GM18499 (cell line): ENCODE data around the gene EGF.
"Not testable (repeated sequence)": the region's sequence is repeated elsewhere in the genome, so short reads cannot be mapped to it uniquely, and the experiment has no call there.

Experiments used
- ATAC-seq: cut with Tn5 transposase; IDR thresholded peaks from one replicate; pipeline ENCODE4 v1.9.1; 2021; ENCODE audit warnings: moderate number of reproducible peaks; ENCODE audit not compliant: insufficient read depth, unreplicated experiment

The EGF gene

DNA sequence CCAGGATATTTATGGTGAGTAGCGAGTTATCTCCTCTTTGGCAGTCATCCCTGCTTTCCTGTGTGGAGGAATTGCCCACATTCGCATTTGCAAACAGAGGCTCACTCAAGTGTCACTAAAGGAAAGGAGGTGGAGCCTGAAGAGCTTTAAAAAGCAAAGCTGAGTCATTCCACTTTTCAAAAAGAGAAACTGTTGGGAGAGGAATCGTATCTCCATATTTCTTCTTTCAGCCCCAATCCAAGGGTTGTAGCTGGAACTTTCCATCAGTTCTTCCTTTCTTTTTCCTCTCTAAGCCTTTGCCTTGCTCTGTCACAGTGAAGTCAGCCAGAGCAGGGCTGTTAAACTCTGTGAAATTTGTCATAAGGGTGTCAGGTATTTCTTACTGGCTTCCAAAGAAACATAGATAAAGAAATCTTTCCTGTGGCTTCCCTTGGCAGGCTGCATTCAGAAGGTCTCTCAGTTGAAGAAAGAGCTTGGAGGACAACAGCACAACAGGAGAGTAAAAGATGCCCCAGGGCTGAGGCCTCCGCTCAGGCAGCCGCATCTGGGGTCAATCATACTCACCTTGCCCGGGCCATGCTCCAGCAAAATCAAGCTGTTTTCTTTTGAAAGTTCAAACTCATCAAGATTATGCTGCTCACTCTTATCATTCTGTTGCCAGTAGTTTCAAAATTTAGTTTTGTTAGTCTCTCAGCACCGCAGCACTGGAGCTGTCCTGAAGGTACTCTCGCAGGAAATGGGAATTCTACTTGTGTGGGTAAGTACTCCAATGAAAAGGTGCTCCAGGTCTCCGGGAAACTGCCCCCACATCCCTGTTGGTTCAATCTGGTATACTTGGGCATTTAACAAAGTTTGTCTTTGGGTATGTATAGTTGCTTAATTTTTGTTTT lies at the start of gene EGF:
Gene EGF, plus strand, starts transcription at position 178 of the 890 bp plus-strand sequence. Its CDS starts 453 bp downstream, at position 631.
- no peak for ATAC-seq

DNA sequence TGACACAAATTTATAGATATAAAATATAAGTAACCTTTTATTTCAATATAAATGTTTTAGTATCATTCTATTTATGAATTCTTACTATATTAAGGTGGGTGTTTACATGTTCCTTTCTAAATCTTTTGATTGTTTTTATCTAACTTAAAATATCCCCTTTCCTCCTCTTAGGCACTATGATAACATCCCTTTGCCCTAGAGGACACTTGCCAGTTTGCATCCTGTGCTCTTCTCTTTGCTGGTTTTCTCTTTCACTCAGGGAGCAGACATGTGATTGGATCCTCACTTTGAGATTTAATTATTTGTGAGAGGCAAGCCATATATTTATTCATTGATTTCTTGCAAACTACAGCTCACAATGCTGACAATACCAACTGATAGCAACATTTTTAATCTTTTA lies 48.5 kb upstream of the EGF start:
- ATAC-seq, result no peak

DNA sequence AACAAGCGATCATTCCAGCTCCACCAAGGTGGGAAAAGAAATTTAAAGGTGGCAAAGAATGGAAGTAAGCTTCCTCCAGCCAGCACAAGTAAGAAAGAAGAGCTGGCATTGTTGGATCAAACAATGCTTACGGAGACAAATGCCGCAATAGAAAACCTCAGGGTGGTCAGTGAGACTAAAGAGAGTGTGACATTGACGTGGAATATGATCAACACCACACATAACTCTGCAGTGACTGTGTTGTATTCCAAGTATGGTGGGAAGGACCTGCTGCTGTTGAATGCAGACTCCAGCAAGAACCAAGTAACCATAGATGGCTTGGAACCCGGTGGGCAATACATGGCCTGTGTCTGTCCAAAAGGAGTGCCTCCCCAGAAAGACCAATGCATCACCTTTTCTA lies 42.6 kb upstream of the EGF start:
- ATAC-seq, result no peak

DNA sequence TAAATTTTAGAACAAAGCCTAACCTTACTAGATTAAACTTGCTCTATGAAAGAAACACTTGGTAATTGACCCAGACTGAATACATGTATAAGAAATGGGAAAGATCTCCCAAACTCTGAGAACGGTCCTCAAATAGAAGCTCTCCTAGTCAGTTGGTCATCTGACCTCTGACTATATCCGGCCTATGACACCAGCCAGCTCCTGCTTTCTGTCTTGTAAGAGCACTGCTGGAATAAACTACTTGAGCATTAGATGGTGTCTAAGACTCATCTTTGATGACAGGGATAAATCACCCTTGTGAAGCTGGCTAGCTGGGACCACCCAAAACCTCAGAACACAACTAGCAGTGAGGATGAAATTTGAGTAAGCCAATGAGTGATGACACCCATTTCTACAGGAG lies 40.6 kb upstream of the EGF start:
- no peak for ATAC-seq

DNA sequence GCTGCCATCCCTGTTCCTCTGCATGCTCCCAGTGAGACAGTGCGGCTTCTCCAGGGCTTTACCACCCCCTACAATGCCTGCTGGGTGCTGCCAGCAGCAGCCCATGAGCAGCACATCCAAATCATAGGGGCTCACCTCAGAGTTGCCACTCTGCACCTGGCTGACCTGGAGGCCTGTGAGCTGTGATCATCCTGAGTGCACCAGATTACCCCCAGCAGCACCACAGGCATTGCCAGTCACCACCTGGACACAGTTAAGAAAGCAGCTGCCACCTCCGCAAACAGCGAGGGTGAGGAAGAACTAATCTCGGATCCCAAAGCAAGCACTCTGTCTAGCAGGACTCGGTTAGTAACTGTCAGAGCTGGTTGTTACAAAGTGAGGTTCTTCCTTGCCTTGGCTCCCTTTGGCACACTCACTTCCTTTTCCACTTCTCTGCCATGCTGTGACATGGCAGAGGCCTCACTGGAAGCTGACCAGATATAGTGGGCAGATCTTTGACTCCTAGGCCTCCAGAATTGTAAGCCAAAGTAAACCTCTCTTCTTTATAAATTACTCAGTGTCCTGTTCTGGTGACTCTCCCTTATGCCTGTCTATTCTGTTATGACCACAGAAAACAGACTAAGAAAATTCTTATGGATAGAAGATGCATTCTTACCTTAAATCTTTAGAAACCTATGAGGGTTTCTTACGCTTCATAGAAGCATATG lies 39.6 kb upstream of the EGF start:
- no peak for ATAC-seq

DNA sequence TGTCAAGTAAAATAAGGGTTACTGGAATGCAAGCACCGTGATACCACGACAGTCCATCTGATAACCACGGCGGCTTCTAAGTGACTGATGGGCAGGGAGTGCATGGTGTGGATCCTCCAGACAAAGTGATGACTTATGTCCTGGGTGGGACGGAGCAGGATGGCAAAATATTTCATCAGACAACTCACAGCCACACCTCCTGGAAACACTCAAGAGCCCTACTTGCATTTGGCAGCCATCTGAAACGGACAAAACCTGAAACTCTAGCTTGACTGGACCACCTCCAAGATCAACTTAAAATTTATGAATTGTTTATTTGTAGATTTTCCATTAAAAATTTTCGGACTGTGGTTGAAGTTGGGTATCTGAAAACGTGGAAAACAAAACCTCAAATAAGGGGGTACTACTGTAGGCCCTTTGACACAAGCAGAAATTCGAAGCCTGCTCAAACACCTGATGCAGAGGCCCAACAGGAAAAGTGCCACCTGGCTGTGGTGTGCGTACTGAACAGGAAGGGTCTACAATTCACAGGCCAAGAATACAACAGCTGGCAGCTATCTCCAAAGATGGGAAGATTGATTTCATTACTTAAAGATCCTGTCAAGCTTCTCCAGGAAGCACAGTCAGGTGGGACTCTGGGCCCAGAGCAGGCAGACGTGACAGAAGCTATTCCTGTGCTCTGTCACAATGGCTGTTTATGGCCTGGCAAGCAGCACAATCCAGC lies 38.7 kb upstream of the EGF start:
- ATAC-seq, result no peak

DNA sequence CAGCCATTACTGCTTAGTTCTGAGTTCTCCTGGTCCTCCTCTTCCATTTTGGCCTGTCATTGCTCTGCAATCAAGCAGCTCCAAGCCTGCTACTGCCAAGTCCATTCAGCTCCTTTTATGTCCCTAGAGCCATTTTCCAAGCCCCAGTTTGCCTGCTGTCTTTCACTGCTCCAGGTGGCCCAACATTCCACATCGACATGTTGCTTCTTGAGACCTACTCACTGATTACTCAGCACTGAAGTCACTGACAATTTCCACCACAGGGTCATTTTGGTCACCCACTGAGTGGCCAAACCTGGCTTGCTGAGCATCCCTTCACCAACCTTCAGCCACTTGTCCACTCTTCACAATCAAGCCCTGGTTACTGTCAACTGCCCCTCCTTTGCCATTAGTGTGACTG lies 37.6 kb upstream of the EGF start:
- ATAC-seq, result no peak

DNA sequence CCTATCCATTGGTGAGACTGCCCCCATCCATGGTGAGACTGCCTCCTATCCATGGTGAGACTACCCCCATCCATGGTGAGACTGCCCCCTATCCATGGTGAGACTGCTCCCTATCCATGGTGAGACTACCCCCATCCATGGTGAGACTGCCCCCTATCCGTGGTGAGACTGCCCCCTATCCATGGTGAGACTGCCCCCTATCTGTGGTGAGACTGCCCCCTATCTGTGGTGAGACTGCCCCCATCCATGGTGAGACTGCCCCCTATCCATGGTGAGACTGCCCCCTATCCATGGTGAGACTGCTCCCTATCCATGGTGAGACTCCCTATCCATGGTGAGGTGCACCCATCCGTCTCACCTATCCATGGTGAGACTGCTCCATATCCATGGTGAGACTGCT lies 37.1 kb upstream of the EGF start:
- ATAC-seq, result not testable (repeated sequence)

DNA sequence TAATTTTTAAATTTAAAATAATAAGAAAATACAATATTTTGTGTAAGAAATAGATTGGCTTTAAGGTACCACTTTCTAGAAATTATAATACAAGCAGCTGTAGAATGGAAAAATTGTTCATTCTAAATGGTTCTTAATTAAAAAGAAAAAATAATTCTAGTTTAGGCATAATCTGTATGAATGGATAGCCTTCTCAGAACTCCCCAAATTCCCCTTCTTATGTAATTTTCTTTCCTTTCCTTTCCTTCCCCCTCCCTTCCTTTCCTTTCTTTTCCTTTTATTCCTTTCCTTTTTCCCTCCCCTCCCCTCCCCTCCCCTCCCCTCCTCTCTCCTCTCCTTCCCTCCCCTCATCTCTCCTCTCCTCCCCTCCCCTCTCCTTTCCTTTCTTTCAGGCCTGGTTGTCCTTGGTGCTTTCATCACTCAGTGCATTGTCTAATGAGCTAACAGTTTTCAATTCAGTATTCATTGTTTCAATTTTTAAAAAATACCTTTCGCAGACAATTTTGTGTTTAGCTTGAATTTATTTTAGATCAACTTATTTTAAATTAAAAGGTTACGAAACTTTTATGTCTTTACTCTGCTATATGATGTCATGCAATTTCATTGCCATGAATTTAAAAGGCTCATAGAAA lies 35.9 kb upstream of the EGF start:
- ATAC-seq, result no peak

DNA sequence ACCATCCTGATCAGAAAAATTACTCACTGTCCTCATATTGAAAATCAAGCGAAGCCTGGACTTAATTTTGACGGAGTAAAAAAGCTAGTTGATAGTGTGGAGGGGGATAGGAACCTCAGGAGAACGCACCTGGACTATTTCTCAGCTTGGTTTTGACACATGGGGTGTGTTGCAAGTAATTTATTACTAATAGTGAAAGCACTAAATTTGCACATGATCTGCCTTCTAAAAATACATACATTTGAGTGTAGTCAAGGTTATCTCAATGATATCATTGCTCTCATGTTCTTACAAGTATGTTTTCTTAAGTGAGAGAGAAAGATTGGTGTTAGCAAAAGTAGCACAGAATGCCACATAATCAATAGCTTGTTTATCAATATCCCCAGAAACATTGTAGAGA lies 35.3 kb upstream of the EGF start:
- ATAC-seq, result peak; percentile 94

DNA sequence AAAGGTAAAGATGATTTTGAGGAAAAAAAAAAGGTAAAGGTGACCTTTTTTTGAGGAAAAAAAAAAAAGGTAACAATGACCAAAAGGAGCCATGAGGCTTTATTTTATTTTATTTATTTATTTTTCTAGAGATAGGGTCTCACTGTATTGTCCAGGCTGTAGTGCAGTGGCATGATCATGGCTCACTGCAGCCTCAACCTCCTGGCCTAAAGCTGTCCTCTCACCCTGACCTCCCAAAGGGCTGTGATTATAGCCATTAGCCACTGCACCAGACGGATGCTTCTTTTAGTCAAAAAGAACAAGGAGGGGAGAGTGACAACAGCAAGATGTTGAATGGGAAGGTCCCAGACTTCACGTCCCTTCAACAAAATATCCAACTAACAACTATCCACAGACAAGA lies 34.3 kb upstream of the EGF start:
- no peak for ATAC-seq

DNA sequence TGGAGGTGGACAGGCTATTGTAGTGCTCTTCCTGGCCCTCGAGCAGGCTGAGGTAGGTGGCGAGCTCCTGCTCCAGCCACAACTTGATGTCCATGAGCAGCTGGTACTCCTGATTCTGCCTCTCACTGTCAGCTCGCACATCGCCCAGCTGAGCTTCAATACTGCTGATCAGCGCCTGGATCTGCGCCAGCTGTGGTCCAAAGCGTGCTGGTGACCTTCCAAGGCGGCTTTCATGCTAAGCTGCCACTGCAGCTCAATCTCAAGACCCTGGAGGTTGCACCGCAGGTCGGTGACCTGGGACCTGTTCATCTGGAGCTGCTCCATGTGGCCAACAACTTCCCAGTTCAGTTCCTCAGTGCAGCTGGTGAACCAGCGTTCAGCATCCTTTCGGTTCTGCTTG lies 33.6 kb upstream of the EGF start:
- ATAC-seq, result no peak

DNA sequence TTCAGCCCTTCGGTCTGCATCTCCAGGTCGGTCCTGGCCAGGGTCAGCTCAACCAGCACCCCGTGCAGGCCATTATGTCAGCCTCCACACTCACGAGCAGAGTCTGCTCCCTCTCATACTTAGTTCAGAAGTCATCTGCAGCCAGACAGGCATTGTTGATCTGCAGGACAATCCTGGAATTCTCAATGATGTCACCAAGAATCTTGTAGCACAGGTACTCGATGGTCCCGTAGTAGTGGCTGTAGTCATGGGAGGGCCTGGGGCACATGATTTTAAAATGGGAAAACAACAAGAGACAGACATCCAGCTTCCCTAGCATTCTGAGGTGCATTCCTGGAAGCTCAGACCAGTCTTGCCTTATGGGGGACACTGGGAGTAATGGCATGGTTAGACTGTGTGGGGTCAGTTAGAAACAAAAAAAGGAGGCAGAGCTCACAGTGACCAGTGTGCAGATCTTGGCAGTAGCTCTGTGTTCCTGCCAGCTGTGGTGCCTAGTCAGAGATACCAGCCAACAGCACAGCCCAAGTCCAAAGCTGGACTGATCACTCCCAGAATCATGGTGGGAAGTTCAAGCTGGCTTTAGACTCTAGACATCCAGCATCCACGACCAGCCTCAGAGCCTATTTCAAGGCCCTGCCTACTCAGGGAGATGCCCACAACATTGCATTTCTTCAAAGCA lies 32.9 kb upstream of the EGF start:
- ATAC-seq, result no peak

DNA sequence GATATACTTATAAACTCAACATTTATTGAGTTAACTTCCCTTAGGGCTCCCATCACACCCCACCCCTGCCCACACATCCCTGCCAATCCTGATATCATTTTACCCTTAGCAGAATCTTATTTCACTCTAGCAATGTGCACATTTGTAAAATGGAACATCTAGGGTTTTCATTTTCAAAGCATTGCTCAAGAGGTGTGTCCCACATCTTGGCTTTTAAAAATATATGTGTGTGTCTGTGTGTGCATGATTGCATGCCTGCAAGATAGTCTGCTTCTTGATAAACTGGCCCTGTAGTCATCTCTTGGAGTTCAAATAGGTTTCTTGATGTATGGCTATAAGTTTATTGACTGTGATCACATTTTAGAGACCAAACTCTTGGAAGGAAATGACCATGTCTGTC lies 26.4 kb upstream of the EGF start:
- no peak for ATAC-seq

DNA sequence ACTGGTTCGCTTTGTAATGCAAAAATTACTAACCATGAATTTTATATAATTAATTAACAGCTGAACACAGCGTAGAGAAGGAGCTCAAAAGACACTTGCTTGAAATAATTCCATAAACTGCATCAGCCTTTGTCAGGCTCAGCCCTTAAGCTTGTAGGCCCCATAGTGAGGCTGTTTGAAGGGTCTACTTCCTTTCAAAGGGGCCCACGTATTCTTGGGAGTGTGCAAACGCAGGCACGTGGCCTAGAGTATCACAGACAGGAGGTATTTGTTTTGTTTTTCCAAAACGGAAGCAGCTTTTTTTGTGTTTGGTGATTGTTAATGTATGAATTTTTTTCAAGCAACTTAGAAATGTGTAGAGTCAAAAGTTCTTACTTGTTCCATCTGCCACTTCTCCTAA lies 25.6 kb upstream of the EGF start:
- no peak for ATAC-seq

DNA sequence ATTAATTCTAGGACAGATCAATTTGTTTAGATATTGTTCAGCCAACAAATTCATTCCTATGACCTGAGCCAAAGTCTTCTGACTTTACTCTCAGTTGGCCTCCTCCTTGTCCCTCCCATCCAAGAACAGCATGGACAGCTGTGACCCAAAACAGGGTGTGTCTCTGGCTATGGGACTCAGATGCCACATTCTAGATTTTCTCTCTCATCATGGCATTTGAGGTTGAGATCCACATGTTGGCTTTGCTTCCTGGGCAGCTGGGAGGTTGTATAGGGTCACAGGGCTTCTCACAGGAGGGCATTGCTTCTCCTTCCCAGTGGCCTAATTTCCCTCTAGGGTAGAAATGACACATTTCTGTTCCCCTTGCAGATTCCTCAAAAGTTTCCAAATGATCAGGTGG lies 22.6 kb upstream of the EGF start:
- no peak for ATAC-seq

DNA sequence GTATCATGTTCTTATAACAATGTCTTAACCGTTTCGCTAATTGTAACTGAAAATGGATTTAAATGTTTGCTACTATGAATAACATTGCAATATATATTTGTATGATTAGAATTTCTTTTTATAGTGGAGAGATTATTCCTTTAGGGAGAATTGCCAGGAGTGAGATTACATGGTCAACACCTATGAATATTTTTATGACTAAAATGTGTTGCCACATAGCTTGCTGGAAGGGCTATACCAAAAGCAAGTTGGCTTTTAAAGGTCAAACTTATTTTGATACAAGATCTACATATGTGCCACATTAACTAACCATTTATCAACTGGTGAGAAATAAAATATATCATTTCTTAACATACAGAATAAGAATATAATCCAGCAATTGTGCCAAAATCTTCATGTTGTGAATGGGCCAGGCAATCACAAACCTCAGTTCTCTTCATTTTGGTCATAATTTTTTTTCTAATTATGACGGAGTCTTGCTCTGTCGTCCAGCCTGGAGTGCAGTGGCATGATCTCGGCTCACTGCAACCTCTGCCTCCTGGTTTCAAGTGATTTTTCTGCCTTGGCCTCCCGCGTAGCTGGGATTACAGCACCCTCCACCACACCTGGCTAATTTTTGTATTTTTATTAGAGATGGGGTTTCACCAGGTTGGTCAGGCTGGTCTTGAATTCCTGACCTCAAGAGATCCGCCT lies 10.0 kb upstream of the EGF start:
- ATAC-seq, result no peak

DNA sequence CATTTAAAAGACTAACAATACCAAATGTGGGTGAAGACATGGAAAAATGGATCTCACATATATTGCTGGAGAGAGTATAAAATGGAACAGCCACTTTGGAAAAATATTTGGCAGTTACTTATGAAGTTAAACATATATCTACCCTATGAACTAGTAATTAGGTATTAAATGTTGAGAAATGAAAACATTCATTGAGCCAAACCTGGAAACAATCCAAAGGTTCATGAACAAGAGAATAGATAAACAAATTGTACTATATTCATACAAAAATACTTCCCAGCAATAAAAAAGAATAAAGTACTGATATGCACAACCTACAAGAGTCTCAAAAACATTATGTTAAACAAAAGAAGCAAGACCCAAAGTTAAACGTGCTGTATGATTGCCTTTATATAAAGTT lies 4.0 kb upstream of the EGF start:
- ATAC-seq, result no peak

DNA sequence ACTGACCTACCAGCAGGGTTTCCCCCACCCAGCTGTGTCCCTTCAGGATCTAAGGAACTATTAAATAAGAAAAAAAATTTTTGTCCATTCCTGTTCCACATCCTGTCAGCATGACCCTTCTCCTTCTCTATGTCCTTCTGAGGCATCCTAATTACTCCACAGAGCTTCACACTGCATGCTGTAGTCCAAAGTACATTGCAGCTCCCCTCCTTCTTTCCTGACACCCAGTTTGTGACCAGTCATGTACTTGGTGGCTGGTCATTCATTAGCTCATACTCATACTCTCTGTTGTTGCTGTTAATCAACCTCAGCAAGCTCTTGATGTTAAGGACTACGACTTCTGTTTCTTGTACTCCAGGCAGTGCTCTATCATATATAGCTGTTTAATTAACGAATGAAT lies 2.4 kb upstream of the EGF start:
- no peak for ATAC-seq
